ENCODE measurements around the gene SREK1. TPM values are rescaled to one million over a fixed set of nuclear protein-coding genes. Genes with fewer than 3 reads are reported as not detected.

SREK1 gene
- total RNA-seq, 1 experiment from 2014 or later = 95.9 TPM

- no peak for DNase-seq (ENCODE audit: low spot score)
- ChIA-PET POLR2A (ENCODE audit: low non-redundant PET) (no interaction called here), CTCF (no interaction called here)
- Histone ChIP-seq H3K4me3 (ENCODE audit: low read depth, low read length, poor library complexity, severe bottlenecking) (no peak overlapping the region), H3K36me3 (ENCODE audit: insufficient read depth, low read length, poor library complexity, severe bottlenecking) (peaks cover 3% of the 10 kb centered on the region), H3K4me1 (ENCODE audit: insufficient read depth, low read length, poor library complexity, severe bottlenecking) (peaks cover 4% of the 10 kb centered on the region), H3K27me3 (replicated peaks; ENCODE audit: insufficient read depth, low read depth, low read length, poor library complexity) (no peaks in the 10 kb centered on the region), H3K9me3 (ENCODE audit: low read depth, low read length, poor library complexity, severe bottlenecking) (no peaks in the 10 kb centered on the region), H3K27ac (ENCODE audit: low read depth, low read length, poor library complexity, severe bottlenecking) (no peak overlapping the region)
- BruUV-seq (replicated peaks) = no TSS peak
- TF ChIP-seq CTCF (conservative IDR thresholded peaks at IDR 0.05; ENCODE audit: low read depth, low read length) (no peak), EZH2 (IDR thresholded peaks at IDR 0.05; ENCODE audit: borderline replicate concordance, low read depth, low read length, poor library complexity, severe bottlenecking) (no peak)
- intact Hi-C loops (cut with micrococcal nuclease; ENCODE audit: unreplicated experiment) = no loop called here
Observed at GRCh38 chr5:66151030-66151429, 6.9 kb downstream of the SREK1 start.

- Histone ChIP-seq H3K9me3 (ENCODE audit: low read depth, low read length, poor library complexity, severe bottlenecking) (no peaks in the 10 kb centered on the region), H3K4me3 (ENCODE audit: low read depth, low read length, poor library complexity, severe bottlenecking) (no peak overlapping the region), H3K4me1 (ENCODE audit: insufficient read depth, low read length, poor library complexity, severe bottlenecking) (no peaks in the 10 kb centered on the region), H3K36me3 (ENCODE audit: insufficient read depth, low read length, poor library complexity, severe bottlenecking) (peaks cover 3% of the 10 kb centered on the region), H3K27me3 (replicated peaks; ENCODE audit: insufficient read depth, low read depth, low read length, poor library complexity) (no peaks in the 10 kb centered on the region), H3K27ac (ENCODE audit: low read depth, low read length, poor library complexity, severe bottlenecking) (no peak overlapping the region)
- intact Hi-C loops (cut with micrococcal nuclease; ENCODE audit: unreplicated experiment) = no loop called here
- POLR2A ChIA-PET (ENCODE audit: low non-redundant PET) = no interaction called here
- BruUV-seq (replicated peaks) = no TSS peak
- DNase-seq (ENCODE audit: low spot score) = no peak
- TF ChIP-seq CTCF (conservative IDR thresholded peaks at IDR 0.05; ENCODE audit: low read depth, low read length) = no peak
- TF ChIP-seq EZH2 (IDR thresholded peaks at IDR 0.05; ENCODE audit: borderline replicate concordance, low read depth, low read length, poor library complexity, severe bottlenecking) = no peak
- CTCF ChIA-PET = no interaction called here
Observed at GRCh38 chr5:66151491-66151890, 7.4 kb downstream of the SREK1 start.

- H3K27me3 ChIP-seq (replicated peaks; ENCODE audit: insufficient read depth, low read depth, low read length, poor library complexity) = no peaks in the 10 kb centered on the region
- no peaks in the 10 kb centered on the region for H3K9me3 ChIP-seq (ENCODE audit: low read depth, low read length, poor library complexity, severe bottlenecking)
- POLR2A ChIA-PET (ENCODE audit: low non-redundant PET) = no interaction called here
- CTCF ChIA-PET = no interaction called here
- no peak overlapping the region for H3K4me3 ChIP-seq (ENCODE audit: low read depth, low read length, poor library complexity, severe bottlenecking)
- H3K36me3 ChIP-seq (ENCODE audit: insufficient read depth, low read length, poor library complexity, severe bottlenecking) = peaks cover 43% of the 10 kb centered on the region
- no peak for DNase-seq (ENCODE audit: low spot score)
- intact Hi-C loops (cut with micrococcal nuclease; ENCODE audit: unreplicated experiment) = no loop called here
- TF ChIP-seq CTCF (conservative IDR thresholded peaks at IDR 0.05; ENCODE audit: low read depth, low read length) = no peak
- no peak for TF ChIP-seq EZH2 (IDR thresholded peaks at IDR 0.05; ENCODE audit: borderline replicate concordance, low read depth, low read length, poor library complexity, severe bottlenecking)
- BruUV-seq (replicated peaks) = no TSS peak
- no peak overlapping the region for H3K27ac ChIP-seq (ENCODE audit: low read depth, low read length, poor library complexity, severe bottlenecking)
- no peaks in the 10 kb centered on the region for H3K4me1 ChIP-seq (ENCODE audit: insufficient read depth, low read length, poor library complexity, severe bottlenecking)
Observed at GRCh38 chr5:66157046-66157445, 12.9 kb downstream of the SREK1 start.
